Measurements from ENCODE around the gene COASY. TPM values are rescaled to one million over a fixed set of nuclear protein-coding genes. Genes with fewer than 3 reads are reported as not detected.
A peak's percentile ranks its signal among the peaks of the same experiment; 100 is the strongest.

COASY gene
- total RNA-seq, 2 experiments from 2014 or later: 92.8 to 103 TPM

DNA sequence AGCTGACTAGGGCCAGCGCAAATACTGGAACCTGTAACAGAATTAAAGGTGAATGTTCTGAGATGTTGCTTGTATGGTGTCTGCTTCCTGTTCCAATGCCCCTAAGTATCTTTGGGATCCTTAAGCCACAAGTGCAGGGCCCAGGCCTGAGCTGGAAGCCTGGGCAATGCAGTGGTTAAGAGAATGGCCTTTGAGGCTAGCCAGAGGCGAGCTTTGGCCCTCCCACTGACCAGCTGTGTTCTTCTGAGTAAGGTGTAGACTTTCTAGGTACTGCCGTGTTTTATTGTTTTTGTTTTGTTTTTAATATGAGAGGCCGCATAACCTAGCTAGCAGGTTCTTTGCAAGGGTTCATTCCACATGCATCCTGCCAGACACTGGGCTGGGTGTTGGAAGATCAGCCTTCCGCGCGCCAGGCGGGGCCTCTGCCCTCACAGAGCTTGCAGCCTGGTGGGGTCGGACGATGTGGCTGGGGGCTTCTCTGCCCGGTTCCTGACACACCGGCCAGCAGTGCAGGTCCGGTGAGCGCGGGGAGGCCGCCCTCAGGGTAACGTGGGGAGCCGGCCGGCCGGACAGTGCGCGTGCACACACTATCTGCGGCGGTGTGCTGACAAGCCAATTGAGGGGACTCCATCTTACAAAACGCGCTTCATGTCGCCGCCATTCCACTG is 4.4 kb downstream of the COASY start:
- ChIA-PET POLR2A (interaction anchor here (0.5 to 3.8 kb wide), 4 partner anchors 11 to 178 kb away, joined by 3 to 38 read pairs (median 3); partner anchors contain the start of genes PSMC3IP and STAT3), CTCF (interaction anchor here (1.9 to 5.4 kb wide), 2 partner anchors 11 to 12 kb away, joined by 5 to 50 read pairs; partner anchors contain the start of gene PSMC3IP)
- intact Hi-C loops (cut with micrococcal nuclease): loop anchor here (2.0 kb wide), 1 partner anchor 42 kb away; the partner anchor contains the start of genes RETREG3 and TUBG1
- Mint-ChIP-seq H3K4me1 (ENCODE audit: low read depth) (peaks cover 48% of the 10 kb centered on the region), H3K27ac (peak overlapping the region; percentile 96), H3K36me3 (peaks cover 28% of the 10 kb centered on the region), H3K27me3 (no peaks in the 10 kb centered on the region), H3K9me3 (no peaks in the 10 kb centered on the region), H3K4me3 (peak overlapping the region; percentile 96)
- no peak for DNase-seq

DNA sequence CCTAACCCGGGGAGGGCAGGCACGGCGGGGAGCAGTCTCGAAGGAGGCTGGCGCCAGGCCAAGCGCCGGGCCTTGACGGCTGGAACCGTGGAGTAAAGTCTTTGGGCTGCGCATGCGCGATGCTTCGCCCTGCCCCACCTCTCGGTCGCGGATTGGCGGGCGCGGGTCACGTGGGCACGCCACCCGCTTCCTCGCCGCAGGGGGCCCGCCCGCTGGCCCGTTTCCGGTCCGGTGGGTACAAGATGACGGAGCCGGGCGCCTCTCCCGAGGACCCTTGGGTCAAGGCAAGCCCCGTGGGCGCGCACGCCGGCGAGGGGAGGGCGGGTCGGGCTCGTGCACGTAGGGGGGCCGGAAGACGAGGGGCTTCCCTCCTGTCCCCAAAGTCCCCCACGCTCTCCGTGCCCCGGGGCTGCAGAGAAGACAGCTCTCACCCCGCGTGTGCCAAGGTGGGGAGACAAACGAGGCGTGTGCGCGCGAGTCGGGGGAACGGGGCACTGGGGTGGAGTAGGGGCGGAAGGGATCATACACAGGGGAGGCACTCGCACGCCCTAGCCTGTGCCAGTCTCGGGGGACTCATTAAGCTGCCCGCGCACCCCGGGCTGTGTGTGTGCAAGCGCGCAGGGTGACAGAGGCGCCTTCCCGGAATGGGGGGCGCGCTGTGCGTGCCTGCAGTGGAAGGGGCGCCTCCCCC is 5.1 kb downstream of the COASY start, which contains the start of gene MLX:
Gene MLX, plus strand, starts transcription at position 218 of the 691 bp plus-strand sequence. Its CDS starts 25 bp downstream, at position 243.
- ChIA-PET CTCF (interaction anchor here (1.2 to 5.4 kb wide), 6 partner anchors 10 to 112 kb away, joined by 3 to 50 read pairs (median 4); partner anchors contain the start of gene PSMC3IP), POLR2A (interaction anchor here (1.2 to 3.8 kb wide), 2 partner anchors 10 to 13 kb away, joined by 3 to 38 read pairs; partner anchors contain the start of gene PSMC3IP)
- Mint-ChIP-seq H3K27me3 (no peaks in the 10 kb centered on the region), H3K9me3 (no peaks in the 10 kb centered on the region), H3K4me3 (peak within 1 kb of the TSS; percentile 96), H3K27ac (peak within 1 kb of the TSS; percentile 96), H3K36me3 (peaks cover 31% of the 10 kb centered on the region), H3K4me1 (ENCODE audit: low read depth) (peaks cover 41% of the 10 kb centered on the region)
- DNase-seq: peak; percentile 95
- intact Hi-C loops (cut with micrococcal nuclease): loop anchor here (2.0 kb wide), 1 partner anchor 42 kb away; the partner anchor contains the start of genes RETREG3 and TUBG1

- peak overlapping the region; percentile 96 for H3K4me3 Mint-ChIP-seq
- intact Hi-C loops (cut with micrococcal nuclease): no loop called here
- peaks cover 36% of the 10 kb centered on the region for H3K4me1 Mint-ChIP-seq (ENCODE audit: low read depth)
- ChIA-PET CTCF (interaction anchor here (1.0 to 5.4 kb wide), 6 partner anchors 9 to 112 kb away, joined by 3 to 50 read pairs (median 4); partner anchors contain the start of gene PSMC3IP), POLR2A (interaction anchor here (0.8 to 3.8 kb wide), 4 partner anchors 9 to 33 kb away, joined by 3 to 38 read pairs (median 4); partner anchors contain the start of genes NAGLU and PSMC3IP)
- peak overlapping the region; percentile 33 for H3K27ac Mint-ChIP-seq
- no peaks in the 10 kb centered on the region for H3K9me3 Mint-ChIP-seq
- no peak for DNase-seq
- H3K27me3 Mint-ChIP-seq: no peaks in the 10 kb centered on the region
- peaks cover 37% of the 10 kb centered on the region for H3K36me3 Mint-ChIP-seq
These were observed 6.6 kb downstream of the COASY start for GRCh38 chr17:42568341-42569111.

GRCh38 chr17:42571435-42572225 is 9.7 kb downstream of the COASY start:
- intact Hi-C loops (cut with micrococcal nuclease): no loop called here
- Mint-ChIP-seq H3K4me1 (ENCODE audit: low read depth) (peaks cover 36% of the 10 kb centered on the region), H3K4me3 (no peak overlapping the region), H3K27me3 (no peaks in the 10 kb centered on the region), H3K9me3 (no peaks in the 10 kb centered on the region), H3K27ac (peak overlapping the region; percentile 14), H3K36me3 (peaks cover 53% of the 10 kb centered on the region)
- POLR2A ChIA-PET: interaction anchor here (0.6 kb wide), 1 partner anchor 274 kb away, joined by 3 read pairs; no protein-coding TSS in a partner anchor
- DNase-seq: no peak
- CTCF ChIA-PET: interaction anchor here (1.4 kb wide), 1 partner anchor 17 kb away, joined by 3 read pairs; no protein-coding TSS in a partner anchor

GRCh38 chr17:42573095-42573494 is 11.1 kb downstream of the COASY start:
- no peak overlapping the region for H3K4me3 Mint-ChIP-seq
- H3K36me3 Mint-ChIP-seq: peaks cover 60% of the 10 kb centered on the region
- H3K9me3 Mint-ChIP-seq: no peaks in the 10 kb centered on the region
- peaks cover 34% of the 10 kb centered on the region for H3K4me1 Mint-ChIP-seq (ENCODE audit: low read depth)
- ChIA-PET POLR2A (no interaction called here), CTCF (no interaction called here)
- H3K27me3 Mint-ChIP-seq: no peaks in the 10 kb centered on the region
- peak overlapping the region; percentile 19 for H3K27ac Mint-ChIP-seq
- intact Hi-C loops (cut with micrococcal nuclease): no loop called here
- no peak for DNase-seq

DNA sequence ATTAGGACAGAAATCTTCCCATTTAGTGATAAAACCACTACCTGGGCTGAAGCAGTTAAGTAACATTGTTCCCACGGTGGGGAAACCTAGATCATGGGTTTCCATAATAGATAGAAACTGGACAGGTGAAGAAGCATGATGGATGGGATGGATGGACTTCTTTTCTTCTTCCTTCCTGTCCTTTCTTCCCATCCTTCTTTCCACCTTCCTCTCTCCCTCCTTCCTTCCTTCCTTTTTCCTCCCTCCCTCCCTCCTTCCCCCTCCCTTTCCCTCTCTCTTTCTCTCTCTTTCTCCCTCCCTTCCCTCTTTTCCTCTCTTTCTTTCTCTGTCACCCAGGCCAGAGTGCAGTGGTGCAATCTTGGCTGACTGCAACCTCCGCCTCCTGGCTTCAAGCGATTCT is 12.5 kb downstream of the COASY start:
- intact Hi-C loops (cut with micrococcal nuclease): no loop called here
- Mint-ChIP-seq H3K4me3 (no peak overlapping the region), H3K4me1 (ENCODE audit: low read depth) (peaks cover 28% of the 10 kb centered on the region), H3K9me3 (no peaks in the 10 kb centered on the region), H3K36me3 (peaks cover 51% of the 10 kb centered on the region), H3K27me3 (no peaks in the 10 kb centered on the region), H3K27ac (no peak overlapping the region)
- ChIA-PET POLR2A (no interaction called here), CTCF (no interaction called here)
- no peak for DNase-seq

DNA sequence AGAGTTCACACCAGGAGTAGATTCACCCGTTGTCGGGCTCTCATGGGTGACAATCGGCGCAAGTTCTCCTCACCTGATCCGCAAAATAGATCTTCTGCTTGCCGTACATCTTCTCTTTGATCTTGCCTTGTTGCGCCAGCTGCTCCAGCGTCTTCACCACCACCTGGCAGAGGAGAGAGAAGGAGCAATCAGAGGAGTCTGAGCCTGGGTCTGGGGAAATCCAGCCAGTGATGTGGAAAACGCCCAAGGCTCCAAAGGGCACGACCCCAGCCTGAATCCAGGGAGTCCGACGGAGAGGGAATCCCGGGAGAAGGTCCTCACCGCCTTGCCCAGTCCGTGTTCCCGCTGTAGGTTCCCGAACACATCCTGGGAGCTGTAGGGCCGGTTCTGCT is 15.2 kb downstream of the COASY start:
- ChIA-PET POLR2A (interaction anchor here (0.6 to 3.3 kb wide), 8 partner anchors 11 to 1876 kb away, joined by 3 to 38 read pairs (median 4); partner anchors contain the start of genes MLX, RETREG3 and TUBG1), CTCF (interaction anchor here (0.8 to 4.1 kb wide), 16 partner anchors 9 to 421 kb away, joined by 3 to 90 read pairs (median 12); partner anchors contain the start of genes BECN1, CCR10, MLX and RAMP2)
- intact Hi-C loops (cut with micrococcal nuclease): loop anchor here (1.0 to 5.0 kb wide), 4 partner anchors 14 to 245 kb away; partner anchors contain the start of genes BECN1, COASY, RETREG3 and TUBG1
- no peaks in the 10 kb centered on the region for H3K9me3 Mint-ChIP-seq
- H3K27ac Mint-ChIP-seq: peak overlapping the region; percentile 97
- peak overlapping the region; percentile 91 for H3K4me3 Mint-ChIP-seq
- H3K27me3 Mint-ChIP-seq: no peaks in the 10 kb centered on the region
- DNase-seq: no peak
- H3K4me1 Mint-ChIP-seq (ENCODE audit: low read depth): peaks cover 28% of the 10 kb centered on the region
- H3K36me3 Mint-ChIP-seq: peaks cover 45% of the 10 kb centered on the region

- ChIA-PET CTCF (interaction anchor here (0.6 to 4.1 kb wide), 54 partner anchors 10 to 586 kb away, joined by 3 to 90 read pairs (median 8); partner anchors contain the start of genes BECN1, CCR10, MLX and NAGLU), POLR2A (interaction anchor here (0.5 to 3.3 kb wide), 19 partner anchors 8 to 1876 kb away, joined by 3 to 38 read pairs (median 4); partner anchors contain the start of genes MLX, NAGLU, PSME3 and RETREG3)
- peaks cover 28% of the 10 kb centered on the region for H3K4me1 Mint-ChIP-seq (ENCODE audit: low read depth)
- no peaks in the 10 kb centered on the region for H3K27me3 Mint-ChIP-seq
- no peaks in the 10 kb centered on the region for H3K9me3 Mint-ChIP-seq
- H3K27ac Mint-ChIP-seq: peak within 1 kb of the TSS; percentile 97
- intact Hi-C loops (cut with micrococcal nuclease): loop anchor here (1.0 to 5.0 kb wide), 5 partner anchors 15 to 245 kb away; partner anchors contain the start of genes BECN1, COASY, RETREG3 and TUBG1
- DNase-seq: peak; percentile 98
- H3K4me3 Mint-ChIP-seq: peak within 1 kb of the TSS; percentile 91
- H3K36me3 Mint-ChIP-seq: peaks cover 44% of the 10 kb centered on the region
These were observed 15.8 kb downstream of the COASY start, which contains the start of gene PSMC3IP for GRCh38 chr17:42577532-42578281. Gene PSMC3IP (minus strand): TSS chr17:42577729. CDS start chr17:42577686, 43 bp downstream.

- Mint-ChIP-seq H3K27me3 (no peaks in the 10 kb centered on the region), H3K36me3 (peaks cover 43% of the 10 kb centered on the region), H3K4me1 (ENCODE audit: low read depth) (peaks cover 25% of the 10 kb centered on the region), H3K9me3 (no peaks in the 10 kb centered on the region), H3K27ac (peak overlapping the region; percentile 97), H3K4me3 (peak overlapping the region; percentile 91)
- ChIA-PET POLR2A (interaction anchor here (0.5 to 3.3 kb wide), 18 partner anchors 9 to 760 kb away, joined by 3 to 38 read pairs (median 4); partner anchors contain the start of genes MLX, NAGLU, PSME3 and RETREG3), CTCF (interaction anchor here (0.6 to 4.1 kb wide), 61 partner anchors 9 to 586 kb away, joined by 3 to 90 read pairs (median 6); partner anchors contain the start of genes BECN1, CCR10, MLX and NAGLU)
- DNase-seq: peak; percentile 86
- intact Hi-C loops (cut with micrococcal nuclease): loop anchor here (1.0 to 5.0 kb wide), 2 partner anchors 185 to 244 kb away; partner anchors contain the start of gene BECN1
These were observed 16.4 kb downstream of the COASY start for GRCh38 chr17:42578282-42578869.

Data from activated CD4-positive, alpha-beta memory T cell treated with anti-CD3 and anti-CD28 coated beads for 36 hours (primary cell).